Raji (cell line): ENCODE results near the gene F7.

Experiments used
- POLR2A ChIP-seq: IDR thresholded peaks from 2 replicates; pipeline ENCODE4 v1.6.1; 2011; ENCODE audit warnings: low read depth, low read length, control low read depth; ENCODE audit not compliant: insufficient read depth

The F7 gene

DNA sequence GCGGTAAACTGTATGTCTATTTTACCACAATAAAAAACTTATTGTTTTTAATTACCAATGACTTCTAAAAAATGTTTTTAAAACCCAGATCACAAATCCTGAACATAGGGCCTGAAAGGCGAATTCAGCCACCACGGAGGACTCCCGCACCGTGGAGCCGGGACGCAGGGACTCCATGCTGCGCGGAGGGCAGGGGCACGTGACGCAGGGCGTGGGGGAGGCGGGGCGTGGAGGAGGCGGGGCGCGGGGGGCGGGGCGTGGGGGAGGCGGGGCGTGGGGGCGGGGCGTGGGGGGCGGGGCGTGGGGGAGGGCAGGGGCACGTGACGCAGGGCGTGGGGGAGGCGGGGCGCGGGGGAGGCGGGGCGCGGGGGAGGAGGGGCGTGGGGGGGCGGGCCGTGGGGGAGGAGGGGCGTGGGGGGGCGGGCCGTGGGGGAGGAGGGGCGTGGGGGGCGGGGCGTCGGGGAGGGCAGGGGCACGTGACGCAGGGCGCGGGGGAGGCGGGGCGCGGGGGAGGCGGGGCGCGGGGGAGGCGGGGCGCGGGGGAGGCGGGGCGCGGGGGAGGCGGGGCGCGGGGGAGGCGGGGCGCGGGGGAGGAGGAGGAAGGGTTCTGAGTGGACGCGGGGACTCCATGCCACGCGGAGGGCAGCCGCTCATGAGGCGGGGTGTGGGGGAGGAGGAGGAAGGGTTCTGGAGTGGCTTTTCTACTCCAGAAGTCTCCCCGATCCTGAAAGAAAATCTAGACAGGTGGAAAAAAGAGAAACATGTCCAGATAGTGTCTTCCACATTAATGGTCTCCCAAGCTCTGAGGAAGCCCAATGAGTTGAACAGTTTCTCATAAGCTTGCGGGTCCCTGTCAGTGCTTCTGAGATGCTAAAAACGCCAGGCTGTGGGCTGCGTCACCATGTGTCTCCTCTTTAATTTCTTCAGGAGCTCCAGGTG is 48.5 kb downstream of the F7 start:
- TF ChIP-seq POLR2A = no peak

DNA sequence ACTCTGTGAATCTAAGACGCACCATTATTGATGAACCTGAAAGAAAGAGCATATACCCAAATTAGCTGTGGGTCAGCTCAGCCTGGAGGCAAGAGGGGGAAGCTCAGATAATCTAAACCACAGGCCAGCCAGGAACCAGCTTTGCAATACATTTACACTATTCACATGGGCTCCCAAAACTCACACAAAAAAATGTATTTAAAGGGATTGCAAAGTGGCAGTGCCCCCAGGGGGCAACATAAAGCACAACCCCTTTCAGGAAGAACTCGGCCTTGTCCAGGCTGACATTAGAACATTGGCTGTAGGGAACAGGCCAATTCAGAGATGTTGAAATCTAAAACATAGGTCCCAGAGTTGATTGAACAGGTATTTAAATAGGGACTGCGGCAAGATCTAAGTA is 49.6 kb downstream of the F7 start:
- no peak for TF ChIP-seq POLR2A

DNA sequence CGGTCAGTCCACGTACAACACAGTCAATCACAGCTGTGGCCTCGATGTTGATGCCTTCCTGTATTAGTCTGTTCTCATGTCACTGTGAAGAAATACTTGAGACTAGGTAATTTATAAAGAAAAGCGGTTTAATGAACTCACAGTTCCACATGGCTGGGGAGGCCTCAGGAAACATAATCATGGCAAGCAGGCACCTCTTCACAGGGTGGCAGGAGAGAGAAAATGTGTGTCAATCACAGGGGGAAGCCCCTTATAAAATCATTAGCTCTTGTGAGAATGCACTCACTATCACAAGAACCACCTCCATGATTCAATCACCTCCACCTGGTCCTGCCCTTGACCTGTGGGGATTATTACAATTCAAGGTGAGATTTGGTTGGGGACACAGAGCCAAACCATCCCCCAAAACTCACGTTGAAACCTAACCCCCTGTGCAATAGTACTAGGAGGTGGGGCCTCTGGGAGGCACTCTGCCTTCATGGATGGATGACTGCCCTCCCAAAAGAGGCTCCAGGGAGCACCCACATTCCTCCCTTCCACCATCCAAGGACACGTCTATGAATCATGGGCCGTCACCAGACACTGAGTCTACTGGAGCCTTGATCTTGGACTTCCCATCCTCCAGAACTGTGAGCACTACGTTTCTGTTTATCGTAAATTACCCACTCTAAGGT is 50.5 kb downstream of the F7 start:
- TF ChIP-seq POLR2A = no peak

DNA sequence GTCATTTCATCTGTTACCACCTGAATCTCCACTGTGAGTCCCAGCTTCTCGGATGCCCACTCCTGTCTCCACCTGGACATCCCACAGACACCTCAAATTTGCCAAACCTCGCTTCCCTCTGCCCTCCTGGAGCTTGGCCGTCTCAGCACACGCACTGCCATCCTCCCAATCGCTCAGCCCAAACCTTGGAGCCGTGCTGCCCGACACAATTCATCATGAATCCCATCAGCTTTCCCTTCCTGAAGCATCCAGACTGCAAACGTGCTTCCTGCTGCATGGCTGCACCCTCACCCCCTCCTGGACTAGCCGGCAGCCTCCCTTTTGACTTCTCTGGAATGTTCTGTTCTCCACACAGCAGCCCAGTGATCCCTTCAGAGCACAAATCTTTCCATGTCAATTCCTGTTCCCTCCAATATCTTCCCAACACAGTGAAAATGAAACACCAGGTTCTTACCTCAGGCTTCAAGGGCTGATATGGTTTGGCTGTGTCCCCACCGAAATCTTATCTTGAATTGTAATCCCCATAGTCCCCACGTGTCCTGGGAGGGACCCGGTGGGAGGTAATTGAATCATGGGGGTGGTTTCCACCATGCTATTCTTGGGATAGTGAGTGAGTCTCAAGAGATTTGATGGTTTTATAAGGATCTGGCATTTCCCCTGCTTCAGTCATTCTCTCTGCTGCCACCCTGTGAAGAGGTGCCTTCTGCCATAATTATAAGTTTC is 51.8 kb downstream of the F7 start:
- no peak for TF ChIP-seq POLR2A

DNA sequence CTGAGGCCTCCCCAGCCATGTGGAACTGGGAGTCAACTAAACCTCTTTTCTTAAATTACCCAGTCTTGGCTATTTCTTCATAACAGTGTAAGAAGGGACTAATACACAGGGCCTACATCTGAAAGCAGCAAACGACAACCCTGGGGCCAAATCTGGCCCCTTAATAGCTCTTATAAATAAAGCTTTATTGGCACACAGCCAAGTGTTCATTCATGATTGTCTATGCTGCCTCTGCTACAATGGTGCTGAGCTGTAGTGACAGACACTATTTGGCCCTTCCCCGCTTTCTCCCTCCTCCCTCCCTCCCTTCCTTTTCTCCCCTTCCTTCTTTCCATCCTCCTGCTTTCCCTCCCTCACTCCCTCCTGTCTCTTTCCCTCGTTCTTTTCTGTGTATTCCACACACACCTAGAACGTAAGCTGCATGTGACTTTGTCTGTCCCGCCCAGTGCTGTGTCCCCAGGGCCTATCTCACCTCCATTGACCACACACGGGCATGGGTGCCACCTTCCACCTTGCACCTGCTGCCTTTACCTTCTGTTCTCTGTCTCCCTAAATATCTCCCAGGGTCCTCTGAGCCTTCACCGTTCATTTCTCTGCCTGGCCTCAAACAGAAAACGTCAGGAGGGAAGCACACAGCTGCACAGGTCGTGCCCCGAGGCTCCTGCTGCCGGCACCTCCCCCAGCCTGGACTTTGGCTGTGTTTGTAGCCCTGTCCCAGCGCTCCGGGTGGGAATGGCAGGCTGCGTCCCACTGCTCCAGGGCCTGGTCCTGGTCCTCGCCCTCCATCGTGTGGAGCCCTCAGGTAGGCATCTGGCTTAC is 52.5 kb downstream of the F7 start, which contains the start of gene PROZ:
Gene PROZ, plus strand, starts transcription at position 720 of the 819 bp plus-strand sequence. Its CDS starts 13 bp downstream, at position 733.
- TF ChIP-seq POLR2A = no peak

DNA sequence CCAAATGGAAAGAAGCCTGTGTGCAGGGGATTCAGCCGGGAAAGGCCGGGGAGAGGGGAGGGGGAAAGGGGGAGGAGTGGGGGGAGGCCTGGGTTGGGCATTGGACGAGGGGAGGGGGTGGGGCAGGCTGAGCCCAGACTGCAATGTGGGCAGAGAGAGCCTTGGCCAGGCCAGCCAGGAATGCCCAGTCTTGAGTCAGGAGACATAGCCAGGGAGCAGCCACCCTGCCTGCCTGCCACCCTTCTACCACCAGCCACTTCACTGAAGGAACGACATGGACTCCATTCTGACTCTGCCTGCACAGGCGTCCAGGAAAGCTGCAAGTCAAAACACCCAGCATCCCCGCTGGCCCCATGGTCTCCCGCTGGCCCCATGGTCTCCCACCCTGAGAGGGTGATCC is 53.4 kb downstream of the F7 start:
- no peak for TF ChIP-seq POLR2A

DNA sequence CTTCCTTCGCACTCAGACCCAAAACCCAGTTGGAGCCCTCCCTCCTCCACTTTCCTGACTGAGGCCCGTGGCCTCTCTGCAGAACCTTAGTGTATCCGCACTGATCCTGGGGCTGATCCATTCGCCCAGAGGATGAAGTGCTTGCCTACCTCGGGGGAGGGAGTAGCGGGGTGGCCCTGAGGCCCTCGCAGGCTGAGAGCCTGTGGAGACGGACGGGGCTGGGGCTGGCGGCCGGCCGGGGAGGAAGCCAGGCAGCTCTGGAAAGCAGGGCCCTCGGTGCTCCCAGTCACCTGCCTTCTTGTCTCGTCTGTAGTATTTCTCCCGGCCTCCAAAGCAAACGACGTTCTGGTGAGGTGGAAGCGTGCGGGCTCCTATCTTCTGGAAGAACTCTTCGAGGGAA is 54.1 kb downstream of the F7 start:
- TF ChIP-seq POLR2A = no peak

DNA sequence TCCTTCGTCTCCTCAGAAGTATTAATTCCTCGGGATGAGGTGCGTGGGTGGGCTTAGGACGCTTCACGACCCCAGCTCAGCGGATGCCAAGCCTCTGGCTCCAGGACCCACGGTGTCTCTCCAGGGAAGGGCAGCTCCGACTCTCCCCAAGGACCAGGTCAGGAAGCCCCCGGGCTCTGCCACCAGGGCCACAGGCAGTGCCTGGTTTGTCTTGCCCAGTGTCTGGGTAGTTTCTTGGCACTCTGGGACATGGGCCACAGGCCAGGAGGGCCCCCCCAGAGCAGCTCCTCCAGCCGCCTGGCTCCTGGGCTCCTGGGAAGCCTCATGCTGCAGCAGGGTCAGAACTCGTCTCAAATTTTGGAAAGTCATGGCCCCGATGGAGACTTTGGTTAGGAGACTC is 55.4 kb downstream of the F7 start:
- no peak for TF ChIP-seq POLR2A

DNA sequence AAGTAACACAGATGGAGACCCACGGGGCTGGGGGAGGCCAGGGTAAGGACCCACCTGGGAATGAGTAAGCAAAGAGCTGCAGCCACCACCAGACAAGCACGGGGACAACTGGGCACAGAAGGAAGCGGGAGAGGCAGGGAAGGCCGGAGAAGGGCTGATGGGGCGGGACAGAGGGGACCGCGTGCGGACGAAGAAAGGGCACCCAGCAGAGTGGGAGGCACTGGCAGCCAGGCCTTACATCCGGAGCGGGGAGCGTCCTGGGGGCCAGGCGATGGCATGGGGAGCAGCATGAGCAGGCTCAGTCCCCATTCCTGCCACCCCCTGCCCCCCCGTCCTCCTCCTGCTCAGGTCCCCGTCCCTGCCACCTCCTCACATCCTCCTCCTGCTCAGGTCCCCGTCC is 55.8 kb downstream of the F7 start:
- TF ChIP-seq POLR2A = no peak

DNA sequence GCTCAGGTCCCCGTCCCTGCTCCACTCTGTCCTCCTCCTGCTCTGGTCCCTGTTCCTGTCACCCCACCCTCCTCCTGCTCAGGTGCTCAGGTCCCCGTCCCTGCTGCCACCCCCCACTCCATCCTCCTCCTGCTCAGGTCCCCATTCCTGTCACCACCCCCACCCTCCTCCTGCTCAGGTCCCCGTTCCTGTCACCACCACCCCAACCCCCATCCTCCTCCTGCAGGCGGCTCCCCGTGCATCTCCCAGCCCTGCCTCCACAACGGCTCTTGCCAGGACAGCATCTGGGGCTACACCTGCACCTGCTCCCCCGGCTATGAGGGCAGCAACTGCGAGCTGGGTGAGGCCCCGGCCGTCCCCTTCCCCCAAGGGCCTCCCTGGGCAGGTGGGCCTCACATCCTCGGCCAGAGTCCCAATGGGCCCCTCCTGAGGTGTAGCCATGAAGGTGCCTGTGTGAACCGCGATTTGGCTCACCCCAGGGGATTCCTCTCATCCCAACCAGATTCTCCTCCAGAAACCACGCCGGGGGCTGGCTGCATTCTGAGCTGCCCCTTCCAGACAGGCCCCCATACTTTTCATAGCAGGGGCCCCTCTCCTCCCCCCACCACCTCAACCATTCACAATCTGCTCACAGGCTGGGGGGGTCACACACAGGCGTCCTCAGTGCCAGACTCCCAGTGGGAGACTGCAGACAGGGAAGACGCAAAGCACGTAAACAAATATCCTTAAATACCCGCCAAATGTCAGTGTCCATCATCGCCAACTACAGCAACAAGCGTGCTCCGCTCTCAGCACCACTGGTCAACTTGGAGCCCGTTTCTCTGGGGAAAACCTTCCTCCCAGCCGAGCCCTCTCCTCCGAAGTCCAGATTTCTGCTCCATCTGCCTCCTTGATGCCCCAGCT is 57.4 kb downstream of the F7 start:
- no peak for TF ChIP-seq POLR2A

DNA sequence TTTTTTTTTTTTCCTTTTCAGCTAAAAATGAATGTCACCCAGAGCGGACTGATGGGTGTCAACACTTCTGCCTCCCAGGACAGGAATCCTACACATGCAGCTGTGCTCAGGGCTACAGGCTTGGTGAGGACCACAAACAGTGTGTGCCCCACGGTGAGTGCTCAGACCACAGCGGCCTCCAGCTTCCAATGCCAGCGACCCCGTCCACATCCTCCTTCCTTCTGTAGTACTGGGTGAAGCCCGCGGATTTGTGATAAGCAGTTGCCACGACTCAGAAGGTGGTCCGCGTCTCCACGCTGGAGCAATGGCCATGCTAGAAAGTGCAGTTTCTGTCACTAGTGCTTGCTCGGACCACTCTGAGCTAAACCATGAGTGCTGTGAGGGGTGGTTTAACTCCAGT is 58.9 kb downstream of the F7 start:
- no peak for TF ChIP-seq POLR2A

DNA sequence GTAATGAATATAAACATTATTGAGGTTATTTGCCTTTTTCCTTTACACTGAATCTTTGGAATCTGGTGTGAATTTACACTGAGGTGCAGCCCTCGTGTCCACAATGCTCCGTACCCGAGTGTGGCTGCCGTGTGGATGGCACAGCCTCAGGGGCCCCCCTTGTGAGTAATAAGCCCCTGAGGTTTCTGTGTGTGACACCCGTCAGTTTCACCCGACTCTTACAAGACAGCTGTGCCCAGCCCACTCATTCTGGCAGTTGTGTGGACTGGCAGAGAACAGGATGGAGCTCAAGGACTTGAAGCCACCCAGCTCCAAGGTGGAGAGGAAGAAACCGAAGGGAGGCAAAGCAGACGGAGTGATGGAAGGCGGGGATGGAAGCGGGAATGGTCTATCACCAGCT is 60.7 kb downstream of the F7 start:
- no peak for TF ChIP-seq POLR2A

DNA sequence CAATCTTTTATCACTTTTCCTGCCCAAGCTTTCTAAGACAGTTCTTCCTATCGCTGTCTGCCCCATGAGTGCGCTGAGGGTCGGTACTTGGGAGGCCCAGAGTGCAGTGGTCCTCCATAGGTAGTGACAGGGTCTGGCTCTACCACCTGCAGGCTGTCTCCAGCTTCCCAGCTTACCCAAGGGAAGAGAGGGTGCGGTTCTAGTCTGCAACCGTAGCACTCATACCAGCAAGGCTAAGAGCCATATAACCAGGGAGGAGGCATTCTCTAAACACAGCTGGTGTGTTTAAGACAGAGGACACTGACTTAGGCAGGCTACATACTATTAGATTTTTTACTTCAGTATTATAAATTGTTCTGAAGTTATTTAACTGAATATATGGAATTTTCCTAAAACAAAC is 61.1 kb downstream of the F7 start:
- TF ChIP-seq POLR2A = no peak

DNA sequence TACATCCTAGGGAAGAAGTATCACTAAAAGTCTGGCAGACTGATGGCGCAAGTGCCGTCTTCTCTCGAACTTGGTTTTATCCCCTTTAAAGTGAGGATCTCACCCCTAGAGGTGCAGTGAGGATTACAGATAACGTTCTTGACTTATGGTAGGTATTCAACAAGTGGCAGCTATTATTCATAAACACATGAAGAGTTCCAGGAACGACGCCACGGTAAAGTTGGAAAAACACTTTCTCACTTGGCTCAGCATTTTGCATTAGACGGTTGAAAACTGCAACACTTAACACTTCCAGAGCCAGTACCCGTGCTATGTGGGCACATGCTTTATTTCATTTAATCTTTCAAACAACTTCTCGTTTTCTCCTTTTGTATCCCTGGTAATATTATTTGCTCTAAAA is 61.6 kb downstream of the F7 start:
- no peak for TF ChIP-seq POLR2A

DNA sequence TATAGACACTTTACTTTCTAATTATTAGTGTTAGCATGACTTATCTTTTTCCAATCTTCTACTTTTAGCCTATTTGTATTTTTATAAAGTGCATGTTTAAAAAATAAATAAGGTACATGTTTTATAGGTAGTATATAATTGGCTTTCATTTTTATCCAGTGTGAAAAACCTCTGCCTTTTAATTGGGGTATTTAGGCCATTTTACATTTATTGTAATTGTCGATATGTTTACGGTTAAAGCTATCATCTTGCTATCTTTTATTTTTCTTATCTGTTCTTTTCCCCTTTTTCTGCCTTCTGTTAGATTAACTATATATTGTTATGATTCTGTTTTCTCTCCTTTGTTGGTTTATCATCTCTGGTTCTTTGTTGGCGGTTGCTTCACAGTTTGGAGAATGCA is 62.0 kb downstream of the F7 start:
- no peak for TF ChIP-seq POLR2A
